GM11168 (cell line): Measurements from ENCODE around the gene DHX30.
"Not testable (repeated sequence)": the region's sequence is repeated elsewhere in the genome, so short reads cannot be mapped to it uniquely, and the experiment has no call there.

ENCODE experiments used
- in situ Hi-C: fragments of 300-500 bp; cut with MboI; formaldehyde crosslinking; loops from one replicate; pipeline ENCODE4 v1.12.0; 2022; ENCODE audit warnings: low sequenced_read_pairs; ENCODE audit not compliant: unreplicated experiment

DHX30 gene

GRCh38 chr3:47874438-47874837, 71.5 kb downstream of the DHX30 start:
- in situ Hi-C loops: no loop called here

GRCh38 chr3:47874913-47875312, 72.0 kb downstream of the DHX30 start:
- in situ Hi-C loops: no loop called here

- in situ Hi-C loops: no loop called here
Measured at GRCh38 chr3:47877290-47877689, 74.4 kb downstream of the DHX30 start.

- in situ Hi-C loops: no loop called here
Measured at GRCh38 chr3:47877719-47878118, 74.8 kb downstream of the DHX30 start.

GRCh38 chr3:47882338-47882737, 79.4 kb downstream of the DHX30 start:
- in situ Hi-C loops: no loop called here

DNA sequence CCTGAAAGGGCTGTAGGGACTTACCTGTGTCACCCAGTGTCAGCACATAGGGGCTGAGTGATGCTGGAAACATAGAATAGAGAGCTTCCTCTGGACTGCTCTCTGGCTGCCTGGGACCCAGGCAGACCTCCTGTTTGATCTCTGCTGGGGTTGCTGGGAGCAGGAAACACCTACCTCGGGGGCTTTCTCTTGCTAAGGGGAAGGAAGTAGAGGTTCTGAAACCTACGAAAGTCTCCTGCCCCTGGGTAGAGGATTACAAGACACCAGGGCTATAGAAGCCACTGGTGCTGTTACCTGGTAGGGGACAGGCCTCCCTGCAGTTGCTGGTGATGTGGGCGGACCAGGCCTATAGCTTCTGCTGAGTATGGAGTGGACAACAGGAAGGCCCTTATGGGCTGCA, 81.7 kb downstream of the DHX30 start:
- in situ Hi-C loops: no loop called here

DNA sequence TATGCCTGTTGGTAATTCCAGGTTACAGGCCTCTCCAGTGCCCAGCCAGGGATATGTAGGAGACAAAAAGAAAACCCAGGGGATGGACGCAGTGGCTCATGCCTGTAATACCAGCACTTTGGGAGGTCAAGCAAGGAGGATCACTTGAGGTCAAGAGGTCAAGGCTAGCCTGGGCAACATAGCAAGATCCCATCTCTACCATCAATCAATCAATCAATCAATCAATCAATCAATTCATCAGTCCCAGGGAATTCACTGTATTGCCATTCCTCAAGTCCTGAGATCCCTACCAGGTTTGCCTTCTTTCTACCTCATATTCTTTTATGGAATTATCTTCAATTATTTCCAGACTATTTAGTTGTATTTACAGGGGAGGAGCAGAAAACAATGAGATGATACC, 82.2 kb downstream of the DHX30 start:
- in situ Hi-C loops: no loop called here

DNA sequence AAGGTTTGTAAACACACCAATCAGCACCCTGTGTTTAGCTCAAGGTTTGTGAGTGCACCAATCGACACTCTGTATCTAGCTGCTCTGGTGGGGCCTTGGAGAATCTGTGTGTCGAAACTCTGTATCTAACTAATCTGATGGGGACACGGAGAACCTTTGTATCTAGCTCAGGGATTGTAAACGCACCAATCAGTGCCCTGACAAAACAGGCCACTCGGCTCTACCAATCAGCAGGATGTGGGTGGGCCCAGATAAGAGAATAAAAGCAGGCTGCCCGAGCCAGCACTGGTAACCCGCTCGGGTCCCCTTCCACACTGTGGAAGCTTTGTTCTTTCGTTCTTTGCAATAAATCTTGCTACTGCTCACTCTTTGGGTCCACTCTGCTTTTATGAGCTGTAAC, 85.1 kb downstream of the DHX30 start:
- in situ Hi-C loops: not testable (repeated sequence)

- in situ Hi-C loops: no loop called here
Measured at GRCh38 chr3:47888986-47889757, 86.2 kb downstream of the DHX30 start.

DNA sequence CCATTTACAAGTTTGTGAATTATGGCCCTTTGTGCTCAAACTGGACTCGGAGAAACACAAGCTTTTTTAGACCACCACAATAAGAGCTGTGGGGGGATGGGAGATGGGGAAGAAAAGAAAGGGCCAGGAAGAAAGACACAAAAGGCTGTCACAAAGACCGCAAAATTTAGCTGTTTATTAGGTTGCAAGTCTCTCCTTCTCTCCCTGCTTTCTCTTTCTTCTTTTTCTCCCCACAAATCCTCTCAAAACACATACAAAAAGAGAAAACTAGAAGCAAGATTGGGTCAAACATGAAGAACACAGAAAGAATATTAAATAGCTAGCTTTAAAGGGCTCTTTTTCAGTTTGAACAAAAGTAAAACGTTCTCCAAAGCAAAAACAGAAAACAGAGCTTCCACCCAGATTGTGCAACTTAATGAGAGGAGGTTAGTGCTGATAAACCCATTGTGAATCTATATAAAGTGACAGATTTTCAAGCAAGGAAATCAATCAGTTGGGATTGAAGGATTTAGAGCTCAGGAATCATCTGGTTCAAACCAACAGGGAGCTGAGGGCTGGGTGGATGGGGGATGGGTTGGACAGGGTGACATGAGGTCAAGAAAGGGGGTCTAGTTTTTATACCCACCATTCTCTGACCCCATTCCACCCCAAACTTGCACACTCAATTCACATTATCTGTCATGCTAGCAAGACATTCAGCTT, 87.3 kb downstream of the DHX30 start:
- in situ Hi-C loops: no loop called here

GRCh38 chr3:47890828-47891612, 88.1 kb downstream of the DHX30 start:
- in situ Hi-C loops: no loop called here

DNA sequence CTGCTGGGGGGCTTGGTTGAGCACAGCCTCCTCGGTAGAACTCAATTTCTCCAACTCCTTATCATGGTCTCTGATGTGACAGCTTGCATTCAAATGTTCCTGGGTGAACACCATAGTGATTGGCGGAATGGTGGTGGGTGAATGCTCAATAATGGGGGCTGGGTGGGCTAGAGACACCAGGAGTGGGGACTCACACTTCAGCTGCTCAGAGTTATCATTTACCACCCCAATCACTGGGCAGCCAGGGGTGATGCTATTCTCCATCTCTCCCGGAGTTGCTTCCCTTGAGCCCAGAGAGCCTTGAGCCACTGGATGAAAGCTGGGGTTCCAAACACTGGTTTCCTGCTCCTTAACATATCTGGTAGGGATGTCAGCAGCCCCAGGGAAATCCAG, 88.7 kb downstream of the DHX30 start:
- in situ Hi-C loops: no loop called here

DNA sequence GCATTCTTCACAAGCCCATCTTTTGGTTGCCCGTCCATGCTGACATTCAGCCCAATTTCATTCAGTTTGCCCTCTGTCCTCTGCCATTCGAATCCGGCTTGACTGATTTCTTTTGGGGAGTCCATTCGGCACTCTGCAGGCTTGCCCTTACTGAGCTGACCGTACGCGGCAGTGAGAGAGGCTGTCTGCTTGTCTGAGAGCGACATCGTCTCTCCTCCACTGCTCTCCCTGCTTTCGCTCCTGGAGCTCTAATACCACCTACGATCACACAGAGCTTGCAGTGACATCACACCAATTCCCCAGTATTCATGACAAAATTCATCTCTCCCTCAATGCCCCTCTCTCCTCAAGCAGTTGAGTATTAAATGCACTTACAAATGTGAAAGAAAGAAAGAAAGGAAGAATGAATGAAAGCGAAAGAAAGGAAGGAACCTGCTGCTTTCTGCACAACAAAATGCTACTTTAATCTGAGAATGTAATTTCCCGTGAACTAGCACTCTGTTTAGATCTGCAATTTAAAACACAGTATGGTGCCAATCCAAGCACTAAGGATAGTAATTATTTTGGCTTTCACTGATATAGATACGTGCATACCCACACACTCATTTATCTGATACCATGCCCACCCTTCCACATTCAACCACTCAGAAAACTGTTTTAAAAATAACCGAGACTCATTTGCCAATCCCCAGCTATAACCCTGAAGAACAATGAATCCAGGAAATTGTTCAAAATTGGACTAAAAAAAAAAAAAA, 89.5 kb downstream of the DHX30 start:
- in situ Hi-C loops: no loop called here

GRCh38 chr3:47895241-47895640, 92.3 kb downstream of the DHX30 start:
- in situ Hi-C loops: no loop called here

DNA sequence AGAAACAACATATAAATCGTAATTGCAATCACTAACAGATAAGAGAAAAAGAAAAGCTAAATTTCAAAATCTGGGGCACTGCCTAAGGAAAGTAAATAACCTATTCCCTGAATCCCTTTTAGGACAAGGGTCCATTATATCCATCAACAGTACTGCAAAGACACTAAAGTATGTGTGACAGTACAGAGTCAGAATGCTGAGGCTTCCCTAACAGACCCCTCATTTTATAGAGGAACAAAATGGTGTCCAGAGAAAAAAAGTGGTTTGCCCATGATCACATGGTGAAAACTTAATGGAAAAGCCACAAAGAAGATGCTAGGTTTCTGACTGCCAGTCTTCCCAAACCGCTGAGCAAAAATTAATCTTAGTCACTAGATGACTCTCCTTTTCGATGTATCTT, 93.8 kb downstream of the DHX30 start:
- in situ Hi-C loops: no loop called here

- in situ Hi-C loops: no loop called here
Measured at GRCh38 chr3:47897954-47898353, 95.0 kb downstream of the DHX30 start.

DNA sequence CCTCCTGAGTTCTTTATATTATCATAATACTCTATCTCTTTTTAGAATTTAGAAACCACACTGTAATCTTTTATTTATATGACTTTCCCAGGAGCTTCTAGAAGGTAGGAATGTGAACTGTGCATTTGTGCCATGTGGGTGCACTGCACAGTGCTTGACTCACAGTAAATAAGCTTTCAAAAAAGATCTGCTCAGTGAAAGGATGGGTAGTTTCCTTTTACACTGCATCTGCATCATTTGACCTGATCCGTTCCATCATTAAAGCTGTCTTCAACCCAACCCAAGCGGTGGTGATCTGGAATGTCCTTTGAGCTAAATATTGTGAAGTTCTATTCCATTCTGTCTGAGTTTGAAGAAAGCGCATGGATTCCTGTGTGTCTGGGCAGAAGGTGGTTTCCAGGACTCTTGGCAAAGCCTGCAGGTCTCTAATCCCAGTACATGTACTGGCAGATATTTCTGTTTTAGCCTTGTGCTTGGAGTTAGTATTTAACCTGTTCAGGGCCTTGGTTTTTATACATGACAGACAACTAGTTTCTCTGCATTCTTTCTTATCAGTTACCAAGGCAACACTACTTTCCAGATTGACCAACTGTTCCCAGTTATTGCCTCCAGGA, 96.7 kb downstream of the DHX30 start:
- in situ Hi-C loops: no loop called here
